ENCODE data around the gene ATP2B2.
A peak's percentile ranks its signal among the peaks of the same experiment; 100 is the strongest.

Gene ATP2B2

GRCh38 chr3:10319251-10319650 is 186.1 kb downstream of the ATP2B2 start:
- H3K4me3 Mint-ChIP-seq: peak overlapping the region; percentile 89 to 99 (median 92)
- no peaks in the 10 kb centered on the region for H3K9me3 Mint-ChIP-seq
- peaks cover 7% of the 10 kb centered on the region for H3K4me1 Mint-ChIP-seq
- peaks cover 21% of the 10 kb centered on the region for H3K36me3 Mint-ChIP-seq (ENCODE audit: low read depth)
- TF ChIP-seq, protein P1, sequence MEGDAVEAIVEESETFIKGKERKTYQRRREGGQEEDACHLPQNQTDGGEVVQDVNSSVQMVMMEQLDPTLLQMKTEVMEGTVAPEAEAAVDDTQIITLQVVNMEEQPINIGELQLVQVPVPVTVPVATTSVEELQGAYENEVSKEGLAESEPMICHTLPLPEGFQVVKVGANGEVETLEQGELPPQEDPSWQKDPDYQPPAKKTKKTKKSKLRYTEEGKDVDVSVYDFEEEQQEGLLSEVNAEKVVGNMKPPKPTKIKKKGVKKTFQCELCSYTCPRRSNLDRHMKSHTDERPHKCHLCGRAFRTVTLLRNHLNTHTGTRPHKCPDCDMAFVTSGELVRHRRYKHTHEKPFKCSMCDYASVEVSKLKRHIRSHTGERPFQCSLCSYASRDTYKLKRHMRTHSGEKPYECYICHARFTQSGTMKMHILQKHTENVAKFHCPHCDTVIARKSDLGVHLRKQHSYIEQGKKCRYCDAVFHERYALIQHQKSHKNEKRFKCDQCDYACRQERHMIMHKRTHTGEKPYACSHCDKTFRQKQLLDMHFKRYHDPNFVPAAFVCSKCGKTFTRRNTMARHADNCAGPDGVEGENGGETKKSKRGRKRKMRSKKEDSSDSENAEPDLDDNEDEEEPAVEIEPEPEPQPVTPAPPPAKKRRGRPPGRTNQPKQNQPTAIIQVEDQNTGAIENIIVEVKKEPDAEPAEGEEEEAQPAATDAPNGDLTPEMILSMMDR (IDR thresholded peaks at IDR 0.05; ENCODE audit: unreplicated experiment in 3 of 3): no peak
- peak overlapping the region; percentile 35 to 80 (median 63) for H3K27ac Mint-ChIP-seq
- peaks cover 5% of the 10 kb centered on the region for H3K27me3 Mint-ChIP-seq (ENCODE audit: low read depth)

GRCh38 chr3:10317961-10318350 is 187.4 kb downstream of the ATP2B2 start:
- H3K27me3 Mint-ChIP-seq (ENCODE audit: low read depth): no peaks in the 10 kb centered on the region
- H3K36me3 Mint-ChIP-seq (ENCODE audit: low read depth): peaks cover 29% of the 10 kb centered on the region
- no peak overlapping the region for H3K27ac Mint-ChIP-seq
- H3K9me3 Mint-ChIP-seq: no peaks in the 10 kb centered on the region
- H3K4me1 Mint-ChIP-seq: peaks cover 7% of the 10 kb centered on the region
- H3K4me3 Mint-ChIP-seq: peak overlapping the region; percentile 74 to 85 (median 83)
- TF ChIP-seq, protein P1 (IDR thresholded peaks at IDR 0.05; ENCODE audit: unreplicated experiment in 3 of 3): no peak

DNA sequence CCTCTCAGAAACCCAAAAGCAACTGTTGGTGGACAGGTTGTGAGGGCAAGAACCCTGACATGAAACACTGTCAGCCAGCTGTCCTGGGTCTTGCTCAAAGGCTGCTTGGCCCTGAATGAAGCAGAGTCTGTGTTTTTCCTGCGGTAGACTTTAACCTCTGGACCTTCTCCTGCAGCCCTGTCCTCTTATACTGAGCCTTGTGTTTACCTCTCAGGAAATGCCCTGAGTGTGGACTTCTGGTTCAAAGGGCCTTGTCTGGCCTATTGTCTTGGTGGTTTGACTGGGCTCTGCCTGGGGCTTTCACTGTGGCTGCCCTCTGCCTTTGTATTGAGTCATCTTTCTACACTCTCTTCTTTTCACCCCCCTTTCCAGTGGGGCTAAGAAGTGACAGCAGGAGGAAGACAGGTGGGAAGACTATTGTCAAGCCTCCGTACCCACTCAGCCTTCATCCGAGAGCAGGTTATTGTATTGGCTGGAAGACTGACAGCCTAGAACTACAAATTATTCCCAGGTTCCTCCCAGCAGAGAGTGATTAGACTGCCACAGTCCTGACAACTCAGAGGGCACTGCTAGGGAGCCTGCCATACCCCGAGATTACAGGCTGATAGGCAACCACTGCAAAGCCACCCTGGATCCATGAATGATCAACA is 187.9 kb downstream of the ATP2B2 start:
- Mint-ChIP-seq H3K9me3 (no peaks in the 10 kb centered on the region), H3K36me3 (ENCODE audit: low read depth) (peaks cover 34% of the 10 kb centered on the region), H3K4me1 (peaks cover 7% of the 10 kb centered on the region), H3K27me3 (ENCODE audit: low read depth) (no peaks in the 10 kb centered on the region), H3K4me3 (peak overlapping the region; percentile 74 to 85 (median 83)), H3K27ac (no peak overlapping the region)
- TF ChIP-seq, protein P1 (IDR thresholded peaks at IDR 0.05; ENCODE audit: unreplicated experiment in 3 of 3): no peak

- Mint-ChIP-seq H3K4me3 (no peak overlapping the region), H3K27me3 (ENCODE audit: low read depth) (no peaks in the 10 kb centered on the region), H3K27ac (no peak overlapping the region), H3K9me3 (no peaks in the 10 kb centered on the region), H3K4me1 (peaks cover 7% of the 10 kb centered on the region), H3K36me3 (ENCODE audit: low read depth) (peaks cover 48% of the 10 kb centered on the region)
- TF ChIP-seq, protein P1 (IDR thresholded peaks at IDR 0.05; ENCODE audit: unreplicated experiment in 3 of 3): no peak
Measured at GRCh38 chr3:10315771-10316344, 189.5 kb downstream of the ATP2B2 start.

DNA sequence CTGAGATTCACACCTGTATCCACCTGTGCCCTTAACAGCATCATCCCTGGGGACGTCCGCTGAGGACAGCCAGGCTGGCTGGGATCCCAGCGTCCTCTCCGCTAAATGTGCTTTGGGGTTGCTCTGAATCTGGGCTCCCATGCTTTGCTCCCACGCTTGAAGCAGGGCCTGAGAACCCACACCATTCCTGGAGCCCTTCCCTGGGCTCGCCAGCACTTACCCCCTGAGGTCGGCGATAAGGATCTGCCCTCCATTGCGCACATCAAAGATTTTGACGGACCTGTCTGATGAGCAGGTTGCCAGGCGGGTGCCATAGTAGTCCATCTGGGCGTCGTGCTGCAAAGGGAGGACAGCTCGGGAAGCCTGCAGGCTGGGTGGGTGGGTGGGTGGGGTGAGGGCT is 190.3 kb downstream of the ATP2B2 start:
- Mint-ChIP-seq H3K27me3 (ENCODE audit: low read depth) (no peaks in the 10 kb centered on the region), H3K9me3 (no peaks in the 10 kb centered on the region), H3K27ac (no peak overlapping the region), H3K4me1 (peaks cover 7% of the 10 kb centered on the region), H3K4me3 (no peak overlapping the region), H3K36me3 (ENCODE audit: low read depth) (peaks cover 56% of the 10 kb centered on the region)
- TF ChIP-seq, protein P1 (IDR thresholded peaks at IDR 0.05; ENCODE audit: unreplicated experiment in 3 of 3): no peak

DNA sequence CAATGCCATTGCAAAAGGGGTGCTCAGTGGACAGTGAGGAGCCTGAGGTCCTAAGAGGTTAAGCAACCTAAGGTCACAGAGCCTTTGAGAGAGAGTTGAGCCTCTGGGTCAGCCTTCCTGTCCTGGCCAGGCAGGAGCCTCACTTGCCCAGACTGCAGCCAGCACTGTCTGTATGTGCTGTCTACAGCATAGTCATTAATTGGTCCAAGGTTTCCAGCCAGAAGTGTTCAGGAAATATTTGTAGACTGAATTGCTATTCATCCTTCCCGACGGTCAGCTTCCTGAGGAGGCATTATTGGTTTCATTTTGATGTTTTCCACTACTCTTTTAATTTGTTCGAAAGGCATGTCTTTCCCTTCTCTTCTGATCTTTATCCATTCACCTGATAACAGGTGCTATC is 192.5 kb downstream of the ATP2B2 start:
- no peaks in the 10 kb centered on the region for H3K4me1 Mint-ChIP-seq
- H3K36me3 Mint-ChIP-seq (ENCODE audit: low read depth): peaks cover 69% of the 10 kb centered on the region
- TF ChIP-seq, protein P1 (IDR thresholded peaks at IDR 0.05; ENCODE audit: unreplicated experiment in 3 of 3): no peak

More for the DNA sequence above, 192.5 kb downstream of the ATP2B2 start:
- H3K4me3 Mint-ChIP-seq: no peak overlapping the region
- no peak overlapping the region for H3K27ac Mint-ChIP-seq
- H3K27me3 Mint-ChIP-seq (ENCODE audit: low read depth): no peaks in the 10 kb centered on the region
- no peaks in the 10 kb centered on the region for H3K9me3 Mint-ChIP-seq

Measured in nephron (organoid).